Measurements from ENCODE around the gene UPF1. TPM values are rescaled to one million over a fixed set of nuclear protein-coding genes. Genes with fewer than 3 reads are reported as not detected.

UPF1 gene
- total RNA-seq, 1 donor from 2014 or later, result 71.6 TPM

GRCh38 chr19:18897094-18898029, 65.6 kb downstream of the UPF1 start:
- H3K36me3 ChIP-seq (ENCODE audit: control insufficient read depth, insufficient read depth, low read length), result no peaks in the 10 kb centered on the region
- peaks cover 32% of the 10 kb centered on the region for H3K27me3 ChIP-seq (ENCODE audit: control insufficient read depth, insufficient read depth, low read length)
- no peak for TF ChIP-seq CTCF (IDR thresholded peaks at IDR 0.05; ENCODE audit: insufficient read depth, low read length, poor library complexity, severe bottlenecking)
- DNase-seq (ENCODE audit: low read depth), result no peak
- no peak overlapping the region for H3K4me3 ChIP-seq (ENCODE audit: low read depth, low read length)

DNA sequence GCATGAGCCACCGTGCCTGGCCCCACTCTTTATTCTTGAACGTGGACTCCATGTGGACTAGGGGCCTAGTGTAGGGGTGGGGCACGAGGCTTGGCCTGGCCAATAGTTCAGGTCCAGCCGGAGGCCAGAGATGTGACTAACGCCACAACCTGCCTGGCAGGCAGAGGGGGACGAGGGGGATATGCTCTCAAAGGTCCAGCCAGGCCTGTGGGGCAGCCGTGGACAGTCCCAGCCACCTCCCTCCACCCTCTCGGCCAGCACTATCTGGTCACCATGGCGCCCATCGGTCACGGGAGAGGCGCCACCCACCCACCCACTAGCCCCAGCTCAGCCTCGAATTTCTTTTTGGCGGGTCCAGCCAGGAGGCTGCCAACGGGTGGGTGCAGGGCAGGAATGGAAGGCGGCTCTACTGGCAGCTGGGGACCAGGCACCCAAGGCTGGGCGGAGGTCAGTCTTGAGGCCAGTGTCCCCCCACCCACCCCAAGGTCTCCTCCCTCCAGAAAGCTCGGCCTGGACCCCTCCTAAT, 66.4 kb downstream of the UPF1 start:
- Histone ChIP-seq H3K36me3 (ENCODE audit: control insufficient read depth, insufficient read depth, low read length) (no peaks in the 10 kb centered on the region), H3K27me3 (ENCODE audit: control insufficient read depth, insufficient read depth, low read length) (peaks cover 31% of the 10 kb centered on the region), H3K4me3 (ENCODE audit: low read depth, low read length) (no peak overlapping the region)
- no peak for DNase-seq (ENCODE audit: low read depth)
- TF ChIP-seq CTCF (IDR thresholded peaks at IDR 0.05; ENCODE audit: insufficient read depth, low read length, poor library complexity, severe bottlenecking), result no peak

GRCh38 chr19:18898607-18899408, 67.0 kb downstream of the UPF1 start:
- no peaks in the 10 kb centered on the region for H3K36me3 ChIP-seq (ENCODE audit: control insufficient read depth, insufficient read depth, low read length)
- H3K27me3 ChIP-seq (ENCODE audit: control insufficient read depth, insufficient read depth, low read length), result peaks cover 24% of the 10 kb centered on the region
- no peak for DNase-seq (ENCODE audit: low read depth)
- no peak for TF ChIP-seq CTCF (IDR thresholded peaks at IDR 0.05; ENCODE audit: insufficient read depth, low read length, poor library complexity, severe bottlenecking)
- no peak overlapping the region for H3K4me3 ChIP-seq (ENCODE audit: low read depth, low read length)

- H3K4me3 ChIP-seq (ENCODE audit: low read depth, low read length), result no peak overlapping the region
- no peak for TF ChIP-seq CTCF (IDR thresholded peaks at IDR 0.05; ENCODE audit: insufficient read depth, low read length, poor library complexity, severe bottlenecking)
- no peaks in the 10 kb centered on the region for H3K36me3 ChIP-seq (ENCODE audit: control insufficient read depth, insufficient read depth, low read length)
- no peak for DNase-seq (ENCODE audit: low read depth)
- peaks cover 14% of the 10 kb centered on the region for H3K27me3 ChIP-seq (ENCODE audit: control insufficient read depth, insufficient read depth, low read length)
These were observed 68.1 kb downstream of the UPF1 start for GRCh38 chr19:18899624-18900560.
